Kidney (tissue), 14 donors: ENCODE data around the gene GULP1. TPM values are rescaled to one million over a fixed set of nuclear protein-coding genes. Genes with fewer than 3 reads are reported as not detected.

Experiments
- DNase-seq, 5 donors: peaks; one replicate each; pipeline ENCODE4 v3.0.0-alpha.2; 2013 to 2020
- FAIRE-seq: peaks from 2 replicates; lab custom pipeline; 2012; peaks lifted over from hg19 to GRCh38; lab: Jason Lieb, UNC
- H3K27ac ChIP-seq, 2 donors: one replicate each; pipeline ENCODE4 v1.7.0; 2013; ENCODE audit warnings: low read depth in 2 of 2, low read length in 2 of 2, inconsistent platforms in 1 of 2
- H3K27me3 ChIP-seq: one replicate; pipeline ENCODE4 v1.7.1; 2013; ENCODE audit warnings: low read length, inconsistent platforms; ENCODE audit not compliant: control insufficient read depth, insufficient read depth
- H3K36me3 ChIP-seq, 3 donors: one replicate each; pipeline versions ENCODE4 v1.7.0 to v1.7.1; 2013; ENCODE audit warnings: low read length in 3 of 3, control low read depth in 1 of 3, inconsistent platforms in 1 of 3; ENCODE audit not compliant: insufficient read depth in 3 of 3, control insufficient read depth in 2 of 3
- H3K4me1 ChIP-seq, 3 donors: one replicate each; pipeline versions ENCODE4 v1.7.0 to v1.7.1; 2013; ENCODE audit warnings: low read length in 3 of 3, inconsistent platforms in 1 of 3, low read depth in 1 of 3; ENCODE audit not compliant: control insufficient read depth in 2 of 3, insufficient read depth in 2 of 3
- H3K4me3 ChIP-seq, 3 donors: one replicate each; pipeline versions ENCODE4 v1.7.0 to v1.8.1; 2013; ENCODE audit warnings: low read length in 3 of 3, control low read depth in 1 of 3, inconsistent platforms in 1 of 3
- H3K9ac ChIP-seq, 3 donors: one replicate each; pipeline versions ENCODE4 v1.7.0 to v1.7.1; 2013; ENCODE audit warnings: low read length in 3 of 3, control low read depth in 1 of 3, inconsistent platforms in 1 of 3
- H3K9me3 ChIP-seq, 3 donors: one replicate each; pipeline versions ENCODE4 v1.7.0 to v1.7.1; 2013; ENCODE audit warnings: low read length in 3 of 3, control low read depth in 1 of 3, inconsistent platforms in 1 of 3; ENCODE audit not compliant: control insufficient read depth in 2 of 3, insufficient read depth in 1 of 3
- CTCF ChIP-seq: IDR thresholded peaks from 3 replicates; pipeline ENCODE4 v1.5.1; 2012; ENCODE audit warnings: mild to moderate bottlenecking, moderate library complexity, borderline replicate concordance; ENCODE audit not compliant: insufficient read depth; ENCODE audit errors: extremely low read depth
- intact Hi-C: fragments of 100-400 bp; cut with DNase I; formaldehyde crosslinking; loops from one replicate; pipeline ENCODE4 v1.11.1; 2022
- polyA plus RNA-seq: library from polyadenylated mRNA; stranded (reverse); fragments of 350-450 nt; fragmentation: Illumina TruSeq; extraction: RNeasy Lipid Tissue Mini Kit (QIAGEN cat#74804); gene quantifications from one replicate; pipeline ENCODE4 v1.2.3, GENCODE V29; 2014; ENCODE audit warnings: low read depth, low replicate concordance; ENCODE audit not compliant: insufficient read depth
- total RNA-seq: library from RNA; stranded (reverse); fragmentation: NEBNext Ultra II Directional; extraction: Animal tissue kit (Norgen Biotek cat#: 25700); gene quantifications from one replicate; pipeline ENCODE4 v1.2.1, GENCODE V29; 2021
- donor health status: control.
- donor health status: control.
- donor health status: control.
- donor health status: control.
- donor health status: control.
- donor health status: DM: yes; HTN: yes; CAD: no.
- donor health status: Normal renal cell carcinoma (clear cell type).

GULP1 gene
- total and polyA plus RNA-seq, 2 donors from 2014 or later, result 12.2 to 34.4 TPM

GRCh38 chr2:188473306-188473705 is 181.6 kb downstream of the GULP1 start:
- no peak for FAIRE-seq
- intact Hi-C loops, result no loop called here
- peak in 1 of 5 donors; percentile 14 for DNase-seq
- no peaks in the 10 kb centered on the region for H3K36me3 ChIP-seq
- H3K9ac ChIP-seq, result no peak overlapping the region
- TF ChIP-seq CTCF, result no peak
- H3K4me3 ChIP-seq, result no peak overlapping the region
- H3K4me1 ChIP-seq, result no peaks in the 10 kb centered on the region
- no peak overlapping the region for H3K27ac ChIP-seq
- H3K27me3 ChIP-seq, result no peaks in the 10 kb centered on the region
- H3K9me3 ChIP-seq, result no peaks in the 10 kb centered on the region

- H3K4me1 ChIP-seq, result peaks cover 0 to 5% (median 0%) of the 10 kb centered on the region in 3 donors
- H3K4me3 ChIP-seq, result no peak overlapping the region
- H3K9ac ChIP-seq, result no peak overlapping the region
- no peaks in the 10 kb centered on the region for H3K36me3 ChIP-seq
- FAIRE-seq (no peak), DNase-seq (no peak)
- H3K9me3 ChIP-seq, result no peaks in the 10 kb centered on the region
- intact Hi-C loops, result no loop called here
- TF ChIP-seq CTCF, result no peak
- no peak overlapping the region for H3K27ac ChIP-seq
- H3K27me3 ChIP-seq, result no peaks in the 10 kb centered on the region
These were observed 182.6 kb downstream of the GULP1 start for GRCh38 chr2:188474316-188474715.

- H3K36me3 ChIP-seq, result no peaks in the 10 kb centered on the region
- H3K27me3 ChIP-seq, result no peaks in the 10 kb centered on the region
- DNase-seq (peak in 2 of 5 donors; percentile 5 to 19), FAIRE-seq (no peak)
- H3K9ac ChIP-seq, result no peak overlapping the region
- H3K9me3 ChIP-seq, result no peaks in the 10 kb centered on the region
- peaks cover 0 to 5% (median 0%) of the 10 kb centered on the region in 3 donors for H3K4me1 ChIP-seq
- intact Hi-C loops, result no loop called here
- H3K27ac ChIP-seq, result no peak overlapping the region
- no peak for TF ChIP-seq CTCF
- no peak overlapping the region for H3K4me3 ChIP-seq
These were observed 184.3 kb downstream of the GULP1 start for GRCh38 chr2:188475945-188476344.

GRCh38 chr2:188477564-188478103 is 186.0 kb downstream of the GULP1 start:
- DNase-seq (no peak), FAIRE-seq (no peak)
- Histone ChIP-seq H3K27me3 (no peaks in the 10 kb centered on the region), H3K4me1 (peaks cover 0 to 5% (median 0%) of the 10 kb centered on the region in 3 donors), H3K36me3 (no peaks in the 10 kb centered on the region), H3K27ac (no peak overlapping the region), H3K4me3 (no peak overlapping the region), H3K9me3 (no peaks in the 10 kb centered on the region), H3K9ac (no peak overlapping the region)
- TF ChIP-seq CTCF, result no peak
- intact Hi-C loops, result no loop called here
